ENCODE results near the gene SMYD1.
A peak's percentile ranks its signal among the peaks of the same experiment; 100 is the strongest.

The SMYD1 gene

GRCh38 chr2:88133875-88134274 is 66.2 kb downstream of the SMYD1 start:
- DNase-seq (ENCODE audit: low read depth, low spot score): no peak
- no peak overlapping the region for H3K27ac ChIP-seq

GRCh38 chr2:88136817-88137216 is 69.2 kb downstream of the SMYD1 start:
- H3K27ac ChIP-seq: no peak overlapping the region
- DNase-seq (ENCODE audit: low read depth, low spot score): no peak

- no peak for DNase-seq (ENCODE audit: low read depth, low spot score)
- H3K27ac ChIP-seq: no peak overlapping the region
These were observed 70.2 kb downstream of the SMYD1 start for GRCh38 chr2:88137833-88138232.

GRCh38 chr2:88139203-88139702 is 71.6 kb downstream of the SMYD1 start:
- no peak for DNase-seq (ENCODE audit: low read depth, low spot score)
- no peak overlapping the region for H3K27ac ChIP-seq

- no peak for DNase-seq (ENCODE audit: low read depth, low spot score)
- H3K27ac ChIP-seq: no peak overlapping the region
These were observed 72.2 kb downstream of the SMYD1 start for GRCh38 chr2:88139804-88140203.

GRCh38 chr2:88141952-88142351 is 74.3 kb downstream of the SMYD1 start:
- no peak for DNase-seq (ENCODE audit: low read depth, low spot score)
- H3K27ac ChIP-seq: no peak overlapping the region

GRCh38 chr2:88144271-88144670 is 76.6 kb downstream of the SMYD1 start:
- DNase-seq (ENCODE audit: low read depth, low spot score): no peak
- no peak overlapping the region for H3K27ac ChIP-seq

- H3K27ac ChIP-seq: no peak overlapping the region
- DNase-seq (ENCODE audit: low read depth, low spot score): no peak
These were observed 77.4 kb downstream of the SMYD1 start for GRCh38 chr2:88144914-88145497.

GRCh38 chr2:88146590-88146989 is 79.0 kb downstream of the SMYD1 start:
- H3K27ac ChIP-seq: no peak overlapping the region
- no peak for DNase-seq (ENCODE audit: low read depth, low spot score)

GRCh38 chr2:88147145-88147544 is 79.5 kb downstream of the SMYD1 start:
- H3K27ac ChIP-seq: no peak overlapping the region
- no peak for DNase-seq (ENCODE audit: low read depth, low spot score)

GRCh38 chr2:88148929-88149438 is 81.4 kb downstream of the SMYD1 start:
- no peak overlapping the region for H3K27ac ChIP-seq
- no peak for DNase-seq (ENCODE audit: low read depth, low spot score)

- no peak overlapping the region for H3K27ac ChIP-seq
- no peak for DNase-seq (ENCODE audit: low read depth, low spot score)
These were observed 91.9 kb downstream of the SMYD1 start for GRCh38 chr2:88159481-88159880.

- no peak overlapping the region for H3K27ac ChIP-seq
- DNase-seq (ENCODE audit: low read depth, low spot score): peak; percentile 14
These were observed 92.4 kb downstream of the SMYD1 start for GRCh38 chr2:88159955-88160415.

- DNase-seq (ENCODE audit: low read depth, low spot score): no peak
- no peak overlapping the region for H3K27ac ChIP-seq
These were observed 92.9 kb downstream of the SMYD1 start for GRCh38 chr2:88160517-88160916.

GRCh38 chr2:88161446-88162244 is 94.0 kb downstream of the SMYD1 start:
- DNase-seq (ENCODE audit: low read depth, low spot score): peak; percentile 82
- peak overlapping the region; percentile 4 for H3K27ac ChIP-seq

Data from epithelial cell of prostate (primary cell).